ENCODE measurements around the gene IFT88. TPM values are rescaled to one million over a fixed set of nuclear protein-coding genes. Genes with fewer than 3 reads are reported as not detected.
A peak's percentile ranks its signal among the peaks of the same experiment; 100 is the strongest.

Gene IFT88
- total and polyA plus RNA-seq, 9 of the 15 experiments (the other 6 are each of a cell fraction or from before 2014, with no cell fraction given), result 8.3 to 13.5 (median 10.0) TPM

DNA sequence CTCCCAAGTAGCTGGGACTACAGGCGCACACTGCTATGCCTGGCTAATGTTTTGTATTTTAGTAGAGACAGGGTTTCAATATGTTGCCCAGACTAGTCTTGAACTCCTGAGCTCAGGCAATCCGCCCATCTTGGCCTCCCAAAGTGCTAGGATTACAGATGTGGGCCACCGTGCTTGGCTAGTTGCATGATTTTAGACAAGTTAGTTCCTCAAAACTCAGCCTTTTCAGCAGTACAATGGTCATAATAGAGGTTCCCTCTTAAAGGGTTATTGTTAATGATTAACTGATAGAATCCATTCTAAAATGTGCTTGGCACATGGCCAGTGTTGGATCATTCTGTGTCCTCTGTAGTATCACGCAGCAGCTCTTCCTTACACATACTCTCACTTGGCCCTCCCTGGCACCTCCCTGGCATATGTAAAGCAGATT lies 19.5 kb upstream of the IFT88 start (continued):
- TF ChIP-seq, protein P1, sequence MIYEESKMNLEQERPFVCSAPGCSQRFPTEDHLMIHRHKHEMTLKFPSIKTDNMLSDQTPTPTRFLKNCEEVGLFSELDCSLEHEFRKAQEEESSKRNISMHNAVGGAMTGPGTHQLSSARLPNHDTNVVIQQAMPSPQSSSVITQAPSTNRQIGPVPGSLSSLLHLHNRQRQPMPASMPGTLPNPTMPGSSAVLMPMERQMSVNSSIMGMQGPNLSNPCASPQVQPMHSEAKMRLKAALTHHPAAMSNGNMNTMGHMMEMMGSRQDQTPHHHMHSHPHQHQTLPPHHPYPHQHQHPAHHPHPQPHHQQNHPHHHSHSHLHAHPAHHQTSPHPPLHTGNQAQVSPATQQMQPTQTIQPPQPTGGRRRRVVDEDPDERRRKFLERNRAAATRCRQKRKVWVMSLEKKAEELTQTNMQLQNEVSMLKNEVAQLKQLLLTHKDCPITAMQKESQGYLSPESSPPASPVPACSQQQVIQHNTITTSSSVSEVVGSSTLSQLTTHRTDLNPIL (CRISPR knock-in tag; IDR thresholded peaks at IDR 0.05), result no peak
- TF ChIP-seq SMARCE1 (IDR thresholded peaks at IDR 0.05) (no peak), ZBED1 (IDR thresholded peaks at IDR 0.05) (no peak)

DNA sequence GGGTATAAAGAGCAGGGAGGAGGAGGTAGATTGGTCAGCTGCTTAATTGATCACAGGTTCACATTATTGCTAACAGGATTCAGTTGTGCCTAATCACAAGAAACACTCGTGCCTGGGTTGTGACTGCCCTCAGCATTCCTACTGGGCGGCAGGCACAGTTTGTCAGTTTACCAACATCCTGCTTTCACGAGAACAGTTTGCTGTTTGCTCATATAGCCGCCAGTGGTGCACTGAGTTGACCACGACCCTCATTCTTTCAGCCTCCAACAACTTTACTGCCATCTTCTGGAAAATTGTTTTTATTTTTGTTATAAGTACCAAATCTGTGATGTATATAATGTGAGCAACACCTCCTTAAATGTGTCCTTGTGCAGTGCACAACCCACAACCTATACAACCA lies 16.2 kb upstream of the IFT88 start:
- Histone ChIP-seq H3K27me3 (ENCODE audit: control insufficient read depth in 2 of 2, insufficient read depth in 2 of 2, low read length in 2 of 2) (no peaks in the 10 kb centered on the region), H3K4me3 (no peak overlapping the region), H3K79me2 (ENCODE audit: control insufficient read depth, insufficient read depth, low read length) (no peaks in the 10 kb centered on the region), H3K36me3 (ENCODE audit: control insufficient read depth, insufficient read depth, low read length) (no peaks in the 10 kb centered on the region), H3K4me2 (ENCODE audit: insufficient read depth, low read length) (no peak overlapping the region), H4K20me1 (replicated peaks; ENCODE audit: control insufficient read depth, insufficient read depth, low read length) (no peaks in the 10 kb centered on the region), H3K9me3 (replicated peaks; ENCODE audit: control insufficient read depth, insufficient read depth, low read depth, low read length) (no peaks in the 10 kb centered on the region), H3K9me1 (ENCODE audit: control insufficient read depth, insufficient read depth, low read length) (no peaks in the 10 kb centered on the region), H3K4me1 (replicated peaks in 1 of 2; ENCODE audit: control insufficient read depth in 2 of 2, insufficient read depth in 2 of 2, low read length in 2 of 2) (no peaks in the 10 kb centered on the region), H3K27ac (ENCODE audit: extremely low read depth, low read depth, low read length) (no peak overlapping the region), H2AFZ (ENCODE audit: low read depth, low read length) (peak overlapping the region; percentile 14; the same call in 1 of the 2 replicates), H3K9ac (ENCODE audit: insufficient read depth in 1 of 2, low read depth in 2 of 2, low read length in 2 of 2) (no peak overlapping the region)
- 29% methylated on average over 5 of the region's 5 CpGs for whole genome bisulfite sequencing (ENCODE audit: insufficient coverage, low coverage, missing lambda C conversion rate)
- ChIA-PET POLR2A (interaction anchor here (0.6 kb wide), 1 partner anchor 371 kb away, joined by 3 read pairs; no protein-coding TSS in a partner anchor), CTCF (ENCODE audit: low intra/inter-chr PET ratio) (no interaction called here)
- BruUV-seq (replicated peaks), result no TSS peak
- FAIRE-seq, result no peak
- in situ Hi-C loops (cut with MboI), result no loop called here
- TF ChIP-seq, protein P2, sequence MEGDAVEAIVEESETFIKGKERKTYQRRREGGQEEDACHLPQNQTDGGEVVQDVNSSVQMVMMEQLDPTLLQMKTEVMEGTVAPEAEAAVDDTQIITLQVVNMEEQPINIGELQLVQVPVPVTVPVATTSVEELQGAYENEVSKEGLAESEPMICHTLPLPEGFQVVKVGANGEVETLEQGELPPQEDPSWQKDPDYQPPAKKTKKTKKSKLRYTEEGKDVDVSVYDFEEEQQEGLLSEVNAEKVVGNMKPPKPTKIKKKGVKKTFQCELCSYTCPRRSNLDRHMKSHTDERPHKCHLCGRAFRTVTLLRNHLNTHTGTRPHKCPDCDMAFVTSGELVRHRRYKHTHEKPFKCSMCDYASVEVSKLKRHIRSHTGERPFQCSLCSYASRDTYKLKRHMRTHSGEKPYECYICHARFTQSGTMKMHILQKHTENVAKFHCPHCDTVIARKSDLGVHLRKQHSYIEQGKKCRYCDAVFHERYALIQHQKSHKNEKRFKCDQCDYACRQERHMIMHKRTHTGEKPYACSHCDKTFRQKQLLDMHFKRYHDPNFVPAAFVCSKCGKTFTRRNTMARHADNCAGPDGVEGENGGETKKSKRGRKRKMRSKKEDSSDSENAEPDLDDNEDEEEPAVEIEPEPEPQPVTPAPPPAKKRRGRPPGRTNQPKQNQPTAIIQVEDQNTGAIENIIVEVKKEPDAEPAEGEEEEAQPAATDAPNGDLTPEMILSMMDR (IDR thresholded peaks at IDR 0.05 in 2 of 3, conservative IDR thresholded peaks at IDR 0.05 in 1 of 3; ENCODE audit: insufficient read depth in 2 of 3, low read depth in 1 of 3, low read length in 3 of 3), result 0 out of 6 replicates have a peak, but pooled peaks of 2 of the 3 experiments have one; percentile 4 to 13
- TF ChIP-seq ZNF668 (CRISPR knock-in tag; IDR thresholded peaks at IDR 0.05), result no peak
- no peak for ATAC-seq
- intact Hi-C loops (cut with micrococcal nuclease), result loop anchor here (5.0 kb wide), 1 partner anchor 53 kb away; no protein-coding TSS in a partner anchor
- no peak for DNase-seq (ENCODE audit: extremely low read depth in 1 of 4, low spot score in 3 of 4)

Data from K562 (cell line).